Measurements from ENCODE around the gene TCEAL9. TPM values are rescaled to one million over a fixed set of nuclear protein-coding genes. Genes with fewer than 3 reads are reported as not detected.

TCEAL9 gene
- total RNA-seq, 2 donors from 2014 or later, result 49.8 to 88.2 TPM

GRCh38 chrX:103399744-103400143 is 43.4 kb downstream of the TCEAL9 start:
- no peak for DNase-seq (ENCODE audit: low spot score)

GRCh38 chrX:103400931-103401330 is 44.6 kb downstream of the TCEAL9 start:
- DNase-seq (ENCODE audit: low spot score), result no peak
- intact Hi-C loops (cut with DNase I), result no loop called here
- 80% methylated on average over 1 of the region's 1 CpG for WGBS
- no peak overlapping the region for H3K4me3 ChIP-seq
- no peak overlapping the region for H3K27ac ChIP-seq
- no peak for TF ChIP-seq POLR2AphosphoS5 (IDR thresholded peaks at IDR 0.05)
- TF ChIP-seq POLR2A (IDR thresholded peaks at IDR 0.05), result no peak
- TF ChIP-seq CTCF (IDR thresholded peaks at IDR 0.05), result no peak
- no peaks in the 10 kb centered on the region for H3K36me3 ChIP-seq
- H3K9me3 ChIP-seq, result no peaks in the 10 kb centered on the region
- H3K4me1 ChIP-seq (replicated peaks), result no peaks in the 10 kb centered on the region
- H3K27me3 ChIP-seq (replicated peaks; ENCODE audit: insufficient read depth), result no peaks in the 10 kb centered on the region

More at GRCh38 chrX:103399744-103400143, 43.4 kb downstream of the TCEAL9 start:
- Histone ChIP-seq H3K4me1 (replicated peaks) (no peaks in the 10 kb centered on the region), H3K27ac (no peak overlapping the region), H3K27me3 (replicated peaks; ENCODE audit: insufficient read depth) (no peaks in the 10 kb centered on the region), H3K4me3 (no peak overlapping the region), H3K36me3 (no peaks in the 10 kb centered on the region), H3K9me3 (no peaks in the 10 kb centered on the region)
- TF ChIP-seq POLR2A (IDR thresholded peaks at IDR 0.05), result no peak
- no peak for TF ChIP-seq POLR2AphosphoS5 (IDR thresholded peaks at IDR 0.05)
- no peak for TF ChIP-seq CTCF (IDR thresholded peaks at IDR 0.05)
- intact Hi-C loops (cut with DNase I), result no loop called here
- WGBS, result 33% methylated on average over 1 of the region's 1 CpG

GRCh38 chrX:103404231-103405008 is 48.1 kb downstream of the TCEAL9 start:
- WGBS, result 1% methylated on average over 19 of the region's 19 CpGs

GRCh38 chrX:103405009-103405333 is 48.7 kb downstream of the TCEAL9 start:
- H3K36me3 ChIP-seq, result no peaks in the 10 kb centered on the region
- H3K9me3 ChIP-seq, result no peaks in the 10 kb centered on the region
- 11% methylated on average over 5 of the region's 7 CpGs for WGBS
- no peak for DNase-seq (ENCODE audit: low spot score)
- TF ChIP-seq POLR2A (IDR thresholded peaks at IDR 0.05) (no peak), CTCF (IDR thresholded peaks at IDR 0.05) (no peak), POLR2AphosphoS5 (IDR thresholded peaks at IDR 0.05) (no peak)
- H3K27me3 ChIP-seq (replicated peaks; ENCODE audit: insufficient read depth), result no peaks in the 10 kb centered on the region
- H3K4me1 ChIP-seq (replicated peaks), result no peaks in the 10 kb centered on the region
- peak overlapping the region; percentile 11 to 27 for H3K4me3 ChIP-seq
- intact Hi-C loops (cut with DNase I), result no loop called here
- no peak overlapping the region for H3K27ac ChIP-seq

More at GRCh38 chrX:103404231-103405008, 48.1 kb downstream of the TCEAL9 start:
- Histone ChIP-seq H3K27ac (no peak overlapping the region), H3K27me3 (replicated peaks; ENCODE audit: insufficient read depth) (no peaks in the 10 kb centered on the region), H3K4me3 (peak overlapping the region; percentile 11 to 27), H3K36me3 (no peaks in the 10 kb centered on the region), H3K9me3 (no peaks in the 10 kb centered on the region), H3K4me1 (replicated peaks) (no peaks in the 10 kb centered on the region)
- no peak for TF ChIP-seq CTCF (IDR thresholded peaks at IDR 0.05)
- TF ChIP-seq POLR2A (IDR thresholded peaks at IDR 0.05), result no peak
- TF ChIP-seq POLR2AphosphoS5 (IDR thresholded peaks at IDR 0.05), result no peak
- intact Hi-C loops (cut with DNase I), result no loop called here
- DNase-seq (ENCODE audit: low spot score), result peak; percentile 7

GRCh38 chrX:103406256-103406655 is 50.0 kb downstream of the TCEAL9 start:
- Histone ChIP-seq H3K4me1 (replicated peaks) (no peaks in the 10 kb centered on the region), H3K36me3 (no peaks in the 10 kb centered on the region), H3K27me3 (replicated peaks; ENCODE audit: insufficient read depth) (no peaks in the 10 kb centered on the region), H3K4me3 (no peak overlapping the region), H3K9me3 (no peaks in the 10 kb centered on the region), H3K27ac (no peak overlapping the region)
- 86% methylated on average over 1 of the region's 1 CpG for WGBS
- no peak for TF ChIP-seq POLR2AphosphoS5 (IDR thresholded peaks at IDR 0.05)
- TF ChIP-seq CTCF (IDR thresholded peaks at IDR 0.05), result no peak
- no peak for TF ChIP-seq POLR2A (IDR thresholded peaks at IDR 0.05)
- DNase-seq (ENCODE audit: low spot score), result no peak
- intact Hi-C loops (cut with DNase I), result no loop called here

Measured in prostate gland (tissue), 2 donors.